HEK293 (cell line): ENCODE measurements around the gene SOAT2.
A peak's percentile ranks its signal among the peaks of the same experiment; 100 is the strongest.

Experiments
- GLIS1 ChIP-seq: fragments of 450-650 bp; formaldehyde crosslinking; IDR thresholded peaks from 2 replicates; pipeline ENCODE4 v1.5.1; 2016; ENCODE audit warnings: missing biosample characterization, missing genetic modification characterization
- KLF7 ChIP-seq: fragments of 450-650 bp; formaldehyde crosslinking; IDR thresholded peaks from 2 replicates; pipeline ENCODE4 v1.5.1; 2016; ENCODE audit warnings: missing biosample characterization, missing genetic modification characterization, borderline replicate concordance
- MZF1 ChIP-seq: fragments of 450-650 bp; formaldehyde crosslinking; IDR thresholded peaks from 2 replicates; pipeline ENCODE4 v1.5.1; 2017; ENCODE audit warnings: missing biosample characterization, missing genetic modification characterization, borderline replicate concordance
- PRDM4 ChIP-seq: fragments of 450-650 bp; formaldehyde crosslinking; IDR thresholded peaks from 2 replicates; pipeline ENCODE4 v1.5.1; 2017; ENCODE audit warnings: missing biosample characterization, missing genetic modification characterization
- SP2 ChIP-seq: fragments of 450-650 bp; formaldehyde crosslinking; IDR thresholded peaks from 2 replicates; pipeline ENCODE4 v1.5.1; 2016; ENCODE audit warnings: missing biosample characterization, missing genetic modification characterization
- TCF7L2 ChIP-seq: IDR thresholded peaks from 2 replicates; pipeline ENCODE4 v1.6.1; 2011; ENCODE audit warnings: low read depth, mild to moderate bottlenecking, inconsistent platforms, low read length, moderate library complexity, borderline replicate concordance
- ZBTB44 ChIP-seq: fragments of 450-650 bp; IDR thresholded peaks from 2 replicates; pipeline ENCODE4 v1.5.1; 2018; ENCODE audit warnings: missing biosample characterization, mild to moderate bottlenecking, missing genetic modification characterization
- ZBTB48 ChIP-seq: fragments of 450-650 bp; formaldehyde crosslinking; IDR thresholded peaks from 2 replicates; pipeline ENCODE4 v1.5.1; 2016; ENCODE audit warnings: missing biosample characterization, missing genetic modification characterization
- ZFP41 ChIP-seq: fragments of 450-650 bp; formaldehyde crosslinking; IDR thresholded peaks from 2 replicates; pipeline ENCODE4 v1.5.1; 2016; ENCODE audit warnings: missing biosample characterization, missing genetic modification characterization, borderline replicate concordance
- ZNF114 ChIP-seq: fragments of 450-650 bp; formaldehyde crosslinking; IDR thresholded peaks from 2 replicates; pipeline ENCODE4 v1.5.0; 2017; ENCODE audit warnings: missing biosample characterization, missing genetic modification characterization
- ZNF133 ChIP-seq: fragments of 450-650 bp; formaldehyde crosslinking; IDR thresholded peaks from 2 replicates; pipeline ENCODE4 v1.5.1; 2016; ENCODE audit warnings: missing biosample characterization, missing genetic modification characterization
- ZNF157 ChIP-seq: fragments of 450-650 bp; formaldehyde crosslinking; IDR thresholded peaks from 2 replicates; pipeline ENCODE4 v1.5.1; 2016; ENCODE audit warnings: missing biosample characterization, missing genetic modification characterization
- ZNF23 ChIP-seq: fragments of 450-650 bp; formaldehyde crosslinking; IDR thresholded peaks from 2 replicates; pipeline ENCODE4 v1.5.1; 2016; ENCODE audit warnings: missing biosample characterization, missing genetic modification characterization, borderline replicate concordance
- ZNF24 ChIP-seq: fragments of 450-650 bp; formaldehyde crosslinking; IDR thresholded peaks from 2 replicates; pipeline ENCODE4 v1.5.1; 2016; ENCODE audit warnings: missing biosample characterization, missing genetic modification characterization
- ZNF26 ChIP-seq: fragments of 450-650 bp; formaldehyde crosslinking; IDR thresholded peaks from 2 replicates; pipeline ENCODE4 v1.5.1; 2016; ENCODE audit warnings: missing biosample characterization, missing genetic modification characterization
- ZNF280C ChIP-seq: fragments of 450-650 bp; formaldehyde crosslinking; IDR thresholded peaks from 2 replicates; pipeline ENCODE4 v1.5.1; 2016; ENCODE audit warnings: missing biosample characterization, missing genetic modification characterization
- ZNF335 ChIP-seq: fragments of 450-650 bp; formaldehyde crosslinking; conservative IDR thresholded peaks from 2 replicates; pipeline ENCODE4 v1.5.1; 2016; ENCODE audit warnings: missing biosample characterization, missing genetic modification characterization
- ZNF350 ChIP-seq: fragments of 450-650 bp; formaldehyde crosslinking; IDR thresholded peaks from 2 replicates; pipeline ENCODE4 v1.5.0; 2017; ENCODE audit warnings: missing biosample characterization, mild to moderate bottlenecking, missing genetic modification characterization
- ZNF37A ChIP-seq: fragments of 450-650 bp; IDR thresholded peaks from 2 replicates; pipeline ENCODE4 v1.5.1; 2018; ENCODE audit warnings: missing biosample characterization, missing genetic modification characterization
- ZNF394 ChIP-seq: fragments of 450-650 bp; formaldehyde crosslinking; IDR thresholded peaks from 2 replicates; pipeline ENCODE4 v1.5.1; 2016; ENCODE audit warnings: missing biosample characterization, missing genetic modification characterization, mild to moderate bottlenecking, moderate library complexity, borderline replicate concordance
- ZNF501 ChIP-seq: fragments of 450-650 bp; formaldehyde crosslinking; IDR thresholded peaks from 2 replicates; pipeline ENCODE4 v1.5.1; 2016; ENCODE audit warnings: missing biosample characterization, missing genetic modification characterization
- ZNF513 ChIP-seq: fragments of 450-650 bp; IDR thresholded peaks from 2 replicates; pipeline ENCODE4 v1.5.1; 2018; ENCODE audit warnings: missing biosample characterization, missing genetic modification characterization
- ZNF600 ChIP-seq: fragments of 450-650 bp; formaldehyde crosslinking; IDR thresholded peaks from 2 replicates; pipeline ENCODE4 v1.5.1; 2016; ENCODE audit warnings: missing biosample characterization, missing genetic modification characterization
- ZNF621 ChIP-seq: fragments of 450-650 bp; formaldehyde crosslinking; IDR thresholded peaks from 2 replicates; pipeline ENCODE4 v1.5.1; 2017; ENCODE audit warnings: missing biosample characterization, missing genetic modification characterization
- ZNF623 ChIP-seq: fragments of 450-650 bp; formaldehyde crosslinking; IDR thresholded peaks from 2 replicates; pipeline ENCODE4 v1.5.1; 2016; ENCODE audit warnings: missing biosample characterization, missing genetic modification characterization
- ZNF768 ChIP-seq: fragments of 450-650 bp; formaldehyde crosslinking; IDR thresholded peaks from 2 replicates; pipeline ENCODE4 v1.5.1; 2018; ENCODE audit warnings: missing biosample characterization, mild to moderate bottlenecking, missing genetic modification characterization
- ZNF837 ChIP-seq: fragments of 450-650 bp; formaldehyde crosslinking; IDR thresholded peaks from 2 replicates; pipeline ENCODE4 v1.5.1; 2016; ENCODE audit warnings: missing biosample characterization, missing genetic modification characterization
- ZNF843 ChIP-seq: fragments of 450-650 bp; formaldehyde crosslinking; IDR thresholded peaks from 2 replicates; pipeline ENCODE4 v1.5.1; 2016; ENCODE audit warnings: missing biosample characterization, missing genetic modification characterization
- ZSCAN23 ChIP-seq: fragments of 450-650 bp; formaldehyde crosslinking; IDR thresholded peaks from 2 replicates; pipeline ENCODE4 v1.5.1; 2016; ENCODE audit warnings: missing biosample characterization, missing genetic modification characterization
- ZXDB ChIP-seq: fragments of 450-650 bp; formaldehyde crosslinking; IDR thresholded peaks from 2 replicates; pipeline ENCODE4 v1.5.1; 2016; ENCODE audit warnings: missing biosample characterization, missing genetic modification characterization

Gene SOAT2

GRCh38 chr12:53159195-53159839 lies 56.0 kb downstream of the SOAT2 start (continued):
- TF ChIP-seq ZNF280C (tag by site-specific recombination) (no peak), ZBTB44 (no peak), ZFP41 (tag by site-specific recombination) (no peak), ZNF335 (tag by site-specific recombination) (peak; percentile 41; the same call in 1 of the 2 replicates), ZNF768 (tag by site-specific recombination) (peak; percentile 68; the same call in 1 of the 2 replicates), ZNF501 (tag by site-specific recombination) (peak; percentile 73; the same call in 1 of the 2 replicates), ZNF843 (peak; percentile 18; the same call in 1 of the 2 replicates), ZNF621 (no peak), ZXDB (tag by site-specific recombination) (peak; percentile 47), MZF1 (tag by site-specific recombination) (0 out of 2 replicates have a peak, but pooled peaks have one; percentile 54), ZBTB48 (tag by site-specific recombination) (peak; percentile 97), ZNF513 (tag by site-specific recombination) (no peak), ZNF114 (no peak), ZSCAN23 (tag by site-specific recombination) (no peak), ZNF350 (tag by site-specific recombination) (no peak), PRDM4 (tag by site-specific recombination) (peak; percentile 40; the same call in 1 of the 2 replicates), ZNF394 (tag by site-specific recombination) (peak; percentile 76; the same call in 1 of the 2 replicates), ZNF600 (tag by site-specific recombination) (peak; percentile 99), ZNF26 (tag by site-specific recombination) (no peak), KLF7 (tag by site-specific recombination) (no peak), ZNF837 (no peak), ZNF24 (tag by site-specific recombination) (peak; percentile 62), ZNF623 (tag by site-specific recombination) (no peak), ZNF37A (no peak), ZNF157 (no peak), TCF7L2 (no peak), SP2 (tag by site-specific recombination) (no peak), GLIS1 (tag by site-specific recombination) (peak; percentile 73), ZNF23 (tag by site-specific recombination) (no peak), ZNF133 (tag by site-specific recombination) (no peak)
